Uterus (tissue), 2 donors: ENCODE results near the gene PHYKPL.

ENCODE experiments used
- CTCF ChIP-seq, 4 experiments: fragments of 200-600 bp in 2 of 4; fragments of 450-650 bp in 2 of 4; sonication (generic) in 2 of 4; IDR thresholded peaks; one replicate each; pipeline ENCODE4 v1.5.1; 2016 to 2019; ENCODE audit warnings: antibody characterized with exemption in 4 of 4, mild to moderate bottlenecking in 2 of 4, moderate library complexity in 1 of 4
- POLR2A ChIP-seq, 2 donors: fragments of 450-650 bp; IDR thresholded peaks; one replicate each; pipeline ENCODE4 v1.6.1; 2016; ENCODE audit warnings: antibody characterized with exemption in 2 of 2, mild to moderate bottlenecking in 1 of 2, moderate library complexity in 1 of 2

DNA sequence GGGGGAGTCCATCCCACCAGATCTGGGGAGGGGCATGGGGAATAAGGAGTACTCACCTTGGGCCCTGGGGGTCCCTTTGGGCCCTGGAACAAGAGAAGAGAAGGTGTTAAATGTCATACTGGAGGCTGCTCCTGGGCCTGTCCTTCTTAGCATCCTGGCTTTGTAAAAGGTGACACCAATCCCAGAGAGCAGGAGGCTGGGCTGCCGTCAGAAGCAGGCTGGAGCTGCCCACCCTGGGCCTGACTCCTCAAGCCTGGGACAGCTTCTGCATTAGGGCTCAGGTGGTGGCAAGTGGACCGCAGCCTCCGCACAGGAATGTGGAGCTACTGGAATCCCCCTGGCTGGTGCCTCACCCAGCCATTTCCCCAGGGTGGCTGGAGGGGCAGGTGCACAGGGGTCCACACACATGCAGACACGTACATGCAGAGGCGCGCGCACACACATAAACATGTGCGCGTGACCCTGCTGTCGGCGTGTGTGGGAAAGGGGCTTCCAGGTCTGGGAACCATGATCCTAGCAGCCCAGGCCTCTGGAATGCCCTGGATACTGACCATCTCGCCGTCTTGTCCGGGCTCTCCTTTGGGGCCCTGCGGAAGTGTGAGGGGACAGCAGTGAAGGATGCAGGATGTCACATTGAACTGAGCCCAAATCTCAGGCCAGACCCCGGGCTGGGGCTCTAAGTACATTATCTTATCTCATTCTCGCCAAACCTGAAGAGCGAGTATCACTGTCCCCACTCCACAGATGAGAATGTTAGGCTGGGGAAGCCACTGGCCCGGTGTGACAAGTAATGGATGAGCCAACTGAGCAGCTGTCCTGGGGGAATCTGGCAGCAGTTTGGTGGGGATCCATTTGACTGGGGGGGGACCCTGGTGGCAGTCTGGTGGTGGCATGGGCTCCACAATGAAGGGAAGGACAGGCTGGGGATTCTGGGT, 29.3 kb upstream of the PHYKPL start:
- TF ChIP-seq CTCF (IDR thresholded peaks at IDR 0.05) (no peak), POLR2A (IDR thresholded peaks at IDR 0.05) (no peak)
